Uterus (tissue), 2 donors: Measurements from ENCODE around the gene TRAPPC6A.

Experiments used
- CTCF ChIP-seq, 4 experiments: fragments of 200-600 bp in 2 of 4; fragments of 450-650 bp in 2 of 4; sonication (generic) in 2 of 4; IDR thresholded peaks; one replicate each; pipeline ENCODE4 v1.5.1; 2016 to 2019; ENCODE audit warnings: antibody characterized with exemption in 4 of 4, mild to moderate bottlenecking in 2 of 4, moderate library complexity in 1 of 4
- POLR2A ChIP-seq, 2 donors: fragments of 450-650 bp; IDR thresholded peaks; one replicate each; pipeline ENCODE4 v1.6.1; 2016; ENCODE audit warnings: antibody characterized with exemption in 2 of 2, mild to moderate bottlenecking in 1 of 2, moderate library complexity in 1 of 2

- peak in 2 of 4 experiments; percentile 38 to 66 for TF ChIP-seq CTCF (IDR thresholded peaks at IDR 0.05)
- no peak for TF ChIP-seq POLR2A (IDR thresholded peaks at IDR 0.05)
Measured at GRCh38 chr19:45200568-45200967, 22.5 kb upstream of the TRAPPC6A start.
